ENCODE data around the gene TMEM8B. TPM values are rescaled to one million over a fixed set of nuclear protein-coding genes. Genes with fewer than 3 reads are reported as not detected.

Gene TMEM8B
- total and polyA plus RNA-seq, 2 of the 8 experiments (the other 6 are each of a cell fraction or from before 2014, with no cell fraction given), result 7.5 to 10.4 TPM

- Histone ChIP-seq H3K27ac (ENCODE audit: low read depth, low read length) (no peak overlapping the region), H3K4me2 (ENCODE audit: insufficient read depth in 1 of 2, low read depth in 2 of 2, low read length in 2 of 2) (no peak overlapping the region)
These were observed 83.9 kb downstream of the TMEM8B start for GRCh38 chr9:35912791-35913400.

More at GRCh38 chr9:35912791-35913400, 83.9 kb downstream of the TMEM8B start:
- no peak overlapping the region for H2BK5ac ChIP-seq (ENCODE audit: low read depth, low read length)
- H3K4ac ChIP-seq (replicated peaks; ENCODE audit: insufficient read length, low read depth, low read length), result no peak overlapping the region
- no peak overlapping the region for H2BK12ac ChIP-seq (ENCODE audit: low read depth, low read length)
- no peak overlapping the region for H3K56ac ChIP-seq (replicated peaks; ENCODE audit: insufficient read length, low read depth, low read length)
- H3K36me3 ChIP-seq (ENCODE audit: control insufficient read depth in 2 of 4, insufficient read depth in 4 of 4, low read length in 3 of 4), result no peaks in the 10 kb centered on the region
- H2BK120ac ChIP-seq (replicated peaks; ENCODE audit: low read depth, low read length), result no peak overlapping the region
- H4K91ac ChIP-seq (replicated peaks; ENCODE audit: insufficient read length, low read length), result no peak overlapping the region
- H2AK5ac ChIP-seq (ENCODE audit: low read depth, low read length), result no peak overlapping the region
- CTCF ChIA-PET (ENCODE audit: partially characterized antibody), result interaction anchor here (0.9 to 2.0 kb wide), 2 partner anchors 10 to 186 kb away, joined by 3 to 14 read pairs; no protein-coding TSS in a partner anchor
- no peak overlapping the region for H2BK20ac ChIP-seq (ENCODE audit: low read length)
- TF ChIP-seq TCF12 (IDR thresholded peaks at IDR 0.05; ENCODE audit: low read depth, low read length), result no peak
- no peak for TF ChIP-seq HDAC6 (IDR thresholded peaks at IDR 0.05; ENCODE audit: low read depth, low read length)
- no peak for TF ChIP-seq SP2 (IDR thresholded peaks at IDR 0.05; ENCODE audit: low read length)
- no peak for TF ChIP-seq TAF1 (IDR thresholded peaks at IDR 0.05; ENCODE audit: low read depth, low read length)
- no peak for TF ChIP-seq KDM1A (IDR thresholded peaks at IDR 0.05; ENCODE audit: borderline replicate concordance, low read length)
- no peak overlapping the region for H3K14ac ChIP-seq (ENCODE audit: insufficient read length)
- H4K8ac ChIP-seq (ENCODE audit: extremely low read depth, insufficient read depth, low read length), result no peak overlapping the region
- no peak overlapping the region for H3K4me3 ChIP-seq (ENCODE audit: extremely low read depth in 1 of 4, insufficient read depth in 2 of 4, low read depth in 3 of 4, low read length in 4 of 4)
- H3K79me1 ChIP-seq (ENCODE audit: low read depth, low read length), result 0 out of 2 replicates have a peak, but pooled peaks cover 2% of the 10 kb centered on the region
- POLR2A ChIA-PET (ENCODE audit: partially characterized antibody), result no interaction called here
- H3K27me3 ChIP-seq (replicated peaks in 1 of 4; ENCODE audit: control insufficient read depth in 3 of 4, extremely low read depth in 1 of 4, insufficient read depth in 3 of 4, low read length in 3 of 4), result no peaks in the 10 kb centered on the region; a peak in 2 of 7 replicates
- peaks cover 3% of the 10 kb centered on the region; the same call in 1 of the 2 replicates for H3K23me2 ChIP-seq (ENCODE audit: low read depth, low read length)
- no peak overlapping the region for H2AFZ ChIP-seq (ENCODE audit: low read length)
- 83% methylated on average over 10 of the region's 10 CpGs; no CpG with 5 or more reads in 1 of the 2 experiments for whole genome bisulfite sequencing, 2 experiments (ENCODE audit: extremely low coverage in 1 of 2, insufficient coverage in 1 of 2, insufficient read length in 1 of 2, insufficient replicate concordance in 2 of 2, low coverage in 1 of 2, low lambda C conversion rate in 2 of 2, missing lambda C conversion rate in 1 of 2)
- no peak overlapping the region for H2BK15ac ChIP-seq (ENCODE audit: low read length)
- no peaks in the 10 kb centered on the region for H3K79me2 ChIP-seq (ENCODE audit: control insufficient read depth in 1 of 2, insufficient read depth in 2 of 2, low read length in 2 of 2)
- DNase-seq (ENCODE audit: low read depth in 1 of 2, low spot score in 2 of 2), result no peak
- H3K18ac ChIP-seq (ENCODE audit: extremely low read depth, low read length), result no peak overlapping the region
- H4K5ac ChIP-seq (ENCODE audit: insufficient read length, low read depth, low read length), result no peak overlapping the region
- FAIRE-seq, result no peak
- no peaks in the 10 kb centered on the region for H3K9me3 ChIP-seq (ENCODE audit: insufficient read depth in 2 of 2, low read depth in 1 of 2, low read length in 1 of 2)
- no peaks in the 10 kb centered on the region for H4K20me1 ChIP-seq (replicated peaks in 1 of 2; ENCODE audit: control insufficient read depth in 1 of 2, insufficient read depth in 2 of 2, low read length in 2 of 2)
- no peak overlapping the region for H3K23ac ChIP-seq (ENCODE audit: insufficient read length)
- H3K9ac ChIP-seq (replicated peaks in 1 of 4; ENCODE audit: extremely low read depth in 1 of 4, low read depth in 3 of 4, low read length in 3 of 4), result no peak overlapping the region
- H3K4me1 ChIP-seq (replicated peaks in 1 of 4; ENCODE audit: control insufficient read depth in 3 of 4, insufficient read depth in 4 of 4, low read length in 3 of 4), result peaks cover 9 to 20% (median 14%) of the 10 kb centered on the region in 4 experiments
